HG03469 (cell line): ENCODE data around the gene LCOR.
A peak's percentile ranks its signal among the peaks of the same experiment; 100 is the strongest.

Experiments
- ATAC-seq: cut with Tn5 transposase; IDR thresholded peaks from one replicate; pipeline ENCODE4 v1.9.1; 2021; ENCODE audit warnings: mild to moderate bottlenecking, moderate library complexity, moderate number of reproducible peaks; ENCODE audit not compliant: unreplicated experiment

The LCOR gene

DNA sequence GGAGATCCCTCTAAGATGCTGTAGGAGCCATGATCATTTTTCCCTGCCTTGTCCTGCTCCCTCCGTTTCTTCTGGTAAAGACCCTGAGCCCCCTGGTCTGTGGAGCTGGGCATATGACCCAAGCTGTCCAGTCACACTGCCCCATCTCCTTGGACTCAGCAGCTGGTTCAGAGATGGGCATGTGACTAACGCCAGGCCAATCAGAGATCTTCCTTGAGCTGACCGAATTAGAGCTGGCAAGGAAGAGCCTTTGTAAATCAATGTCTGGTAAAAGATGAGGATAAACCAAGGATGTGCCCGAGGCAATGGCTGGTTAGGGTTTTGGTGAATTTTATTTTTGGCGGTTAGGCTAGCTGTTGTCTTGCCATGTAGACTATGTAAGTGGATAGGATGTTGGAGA is 173.3 kb downstream of the LCOR start:
- ATAC-seq, result no peak

DNA sequence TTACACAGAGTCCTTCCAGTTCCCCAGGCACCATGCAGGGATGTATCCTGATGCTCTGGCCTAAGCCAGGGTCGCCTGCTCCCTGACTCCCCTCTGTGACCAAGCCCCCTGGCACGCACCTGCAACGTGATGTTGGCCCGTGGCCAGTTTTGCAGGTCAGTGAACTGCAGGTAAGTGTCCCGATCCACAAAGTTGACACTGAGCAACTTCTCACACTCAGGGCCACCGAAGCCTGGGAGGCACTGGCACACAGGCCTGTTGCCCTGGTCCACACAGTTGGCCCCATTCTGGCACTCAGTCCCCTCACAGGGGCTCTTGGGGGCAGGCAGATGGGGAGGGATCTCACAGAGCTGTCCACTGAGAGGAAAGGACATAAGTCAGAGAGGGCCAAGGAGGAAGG is 174.3 kb downstream of the LCOR start:
- no peak for ATAC-seq

DNA sequence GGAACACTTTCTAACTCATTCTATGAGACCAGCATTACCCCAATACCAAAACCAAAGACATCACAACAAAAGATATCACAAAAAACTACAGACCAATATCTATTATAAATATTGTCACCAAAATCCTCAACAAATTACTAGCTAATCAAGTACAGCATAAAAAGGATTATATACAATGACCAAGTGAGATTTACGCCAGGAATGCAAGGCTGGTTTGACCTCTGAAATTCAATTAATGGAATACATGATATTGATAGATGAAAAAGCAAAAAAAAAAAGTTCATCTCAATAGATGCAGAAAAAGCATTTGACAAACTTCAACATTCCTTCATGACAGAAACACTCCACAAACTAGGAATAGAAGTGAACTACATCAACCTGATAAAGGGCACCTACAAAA is 175.3 kb downstream of the LCOR start:
- no peak for ATAC-seq

- ATAC-seq, result no peak
Measured at GRCh38 chr10:97010695-97011206, 178.7 kb downstream of the LCOR start.

- ATAC-seq, result no peak
Measured at GRCh38 chr10:97011397-97011796, 179.3 kb downstream of the LCOR start.

DNA sequence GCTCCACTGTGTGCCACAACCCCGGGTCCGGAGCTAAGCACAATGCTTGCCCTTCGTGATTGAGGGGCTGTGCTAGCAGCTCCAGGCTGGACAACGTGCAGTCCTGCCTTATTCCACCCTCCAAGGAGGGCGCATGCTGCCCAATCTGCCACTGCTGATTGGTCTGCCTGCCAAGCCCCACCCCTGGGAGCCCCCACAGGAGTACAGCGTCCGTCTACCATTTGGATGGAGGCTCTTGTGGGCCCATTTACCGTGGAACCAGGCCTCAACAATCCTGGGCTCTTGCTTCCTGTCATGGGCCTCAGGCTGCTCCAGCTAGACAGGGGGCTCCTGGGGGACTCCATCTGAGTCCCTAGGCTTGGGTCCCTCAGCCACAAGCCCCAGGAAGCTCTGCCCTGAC is 180.4 kb downstream of the LCOR start:
- ATAC-seq, result no peak

- no peak for ATAC-seq
Measured at GRCh38 chr10:97013568-97013967, 181.5 kb downstream of the LCOR start.

DNA sequence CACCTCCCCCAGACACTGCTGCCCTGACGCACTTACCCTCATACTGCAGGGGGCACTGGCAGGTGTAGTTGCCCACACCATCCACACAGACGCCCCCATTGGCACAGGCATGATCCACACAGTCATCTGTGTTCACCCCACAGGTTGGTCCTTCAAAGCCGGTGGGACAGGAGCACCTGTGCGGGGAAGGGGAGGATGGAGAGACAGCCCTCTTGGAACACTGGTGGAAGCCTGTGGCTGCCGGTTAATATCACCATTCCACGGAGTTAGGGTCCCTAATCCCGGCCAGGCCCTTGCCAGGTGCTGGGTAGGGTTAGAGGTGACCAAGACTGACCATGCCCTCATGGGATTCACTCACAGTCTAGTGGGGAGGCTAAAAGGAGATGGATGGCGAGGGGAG is 181.9 kb downstream of the LCOR start:
- ATAC-seq, result no peak

DNA sequence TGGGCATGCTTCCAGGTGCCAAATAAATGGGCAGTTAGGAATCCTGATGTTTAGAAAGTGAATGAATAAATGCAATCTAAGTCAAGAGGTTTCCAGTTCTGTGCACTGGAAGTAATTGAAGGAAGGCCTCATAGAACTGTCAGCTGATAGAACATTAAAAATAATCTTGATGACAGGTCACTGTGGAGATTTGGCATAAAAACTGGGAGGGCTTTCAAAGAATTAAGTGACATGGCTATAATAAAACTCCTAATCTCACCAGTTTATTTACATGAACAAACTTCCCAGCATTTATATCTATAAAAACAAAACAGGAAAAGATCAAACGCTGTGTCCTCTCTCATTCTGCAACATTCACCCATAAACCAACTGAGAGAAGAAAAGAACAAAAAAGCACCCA is 183.1 kb downstream of the LCOR start:
- no peak for ATAC-seq

DNA sequence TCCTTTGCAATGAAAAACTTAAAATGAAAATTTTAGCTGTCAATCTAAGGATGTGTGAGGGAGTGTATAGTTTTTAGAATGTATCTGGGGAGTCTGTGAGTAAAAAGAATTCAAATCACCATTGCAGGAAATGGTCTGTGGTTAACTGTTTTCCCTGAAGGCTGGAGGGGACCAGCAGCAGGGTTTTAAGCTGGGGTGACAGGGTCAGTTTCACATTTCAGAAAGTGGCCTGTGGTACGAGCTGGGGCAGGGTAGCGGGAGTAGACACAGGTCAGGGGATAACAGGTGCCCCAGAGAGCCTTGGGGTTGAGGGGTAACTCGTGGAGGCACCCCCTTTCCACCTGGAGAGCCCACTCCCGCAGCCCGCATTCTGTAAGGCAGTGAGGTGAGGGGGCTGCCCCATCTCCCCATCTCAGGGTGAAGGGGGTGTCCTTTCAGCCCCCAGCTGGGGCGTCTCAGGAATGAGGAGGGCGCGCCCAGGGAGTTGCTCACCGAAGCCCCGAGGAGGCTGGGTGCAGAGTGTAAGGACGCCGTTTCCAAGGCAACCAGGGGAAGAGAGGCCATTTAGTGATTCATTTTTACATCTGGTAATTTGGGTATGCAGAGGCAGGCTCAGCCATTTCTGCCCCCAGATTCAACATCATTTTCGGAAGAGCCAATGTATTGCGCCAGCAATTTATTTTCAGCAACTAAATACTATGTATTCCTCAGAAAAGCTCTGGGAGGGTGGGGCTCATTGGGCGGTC is 184.8 kb downstream of the LCOR start:
- peak; percentile 51 for ATAC-seq

- no peak for ATAC-seq
Measured at GRCh38 chr10:97017474-97017903, 185.4 kb downstream of the LCOR start.

- no peak for ATAC-seq
Measured at GRCh38 chr10:97018251-97019212, 186.4 kb downstream of the LCOR start.

- no peak for ATAC-seq
Measured at GRCh38 chr10:97019213-97019844, 187.2 kb downstream of the LCOR start.

DNA sequence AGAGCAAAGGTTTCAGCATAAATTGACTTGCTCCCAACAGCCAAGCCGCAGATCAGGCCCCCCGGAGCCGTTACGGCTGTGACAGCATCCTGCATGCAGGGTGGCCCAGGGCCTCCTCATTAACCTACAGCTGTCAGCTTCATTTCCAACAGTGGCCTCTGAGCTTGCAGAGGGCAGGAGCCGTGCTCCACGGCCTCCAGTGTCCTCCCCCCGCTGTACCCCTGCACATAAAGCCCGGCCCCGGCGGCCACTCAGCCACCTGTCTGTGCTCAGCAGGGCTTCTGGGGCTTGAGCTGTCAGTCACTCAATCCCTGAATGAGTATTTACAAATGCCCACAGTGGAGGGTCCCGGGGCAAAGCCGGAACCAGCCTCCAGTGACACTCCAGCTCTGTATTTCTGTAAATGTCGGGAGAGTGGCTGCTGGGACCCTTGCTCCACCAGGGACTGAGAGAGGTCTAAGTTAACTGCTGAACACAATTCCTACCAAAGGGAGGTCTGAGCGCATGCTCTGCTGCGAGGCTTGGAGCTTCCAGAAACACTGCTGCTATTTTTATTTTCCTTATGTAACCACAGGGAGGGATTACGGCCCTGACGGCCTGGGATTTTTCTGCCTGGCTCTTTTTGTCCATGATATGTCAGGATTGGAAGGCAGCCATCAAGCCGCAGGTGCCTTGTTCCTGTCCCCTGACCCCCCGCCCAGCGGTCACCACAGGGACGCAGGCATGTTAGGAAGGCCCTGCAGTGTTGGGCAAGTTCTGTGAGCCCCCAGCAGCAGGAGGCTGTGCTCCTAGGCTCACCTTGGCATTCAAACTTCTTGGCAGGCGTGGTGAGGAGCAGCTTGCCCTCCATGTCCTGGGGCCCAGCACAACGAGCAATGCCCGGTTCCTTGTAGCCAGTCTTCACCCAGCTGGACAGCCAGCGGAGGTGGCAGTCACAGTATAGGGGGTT is 188.6 kb downstream of the LCOR start:
- ATAC-seq, result no peak

DNA sequence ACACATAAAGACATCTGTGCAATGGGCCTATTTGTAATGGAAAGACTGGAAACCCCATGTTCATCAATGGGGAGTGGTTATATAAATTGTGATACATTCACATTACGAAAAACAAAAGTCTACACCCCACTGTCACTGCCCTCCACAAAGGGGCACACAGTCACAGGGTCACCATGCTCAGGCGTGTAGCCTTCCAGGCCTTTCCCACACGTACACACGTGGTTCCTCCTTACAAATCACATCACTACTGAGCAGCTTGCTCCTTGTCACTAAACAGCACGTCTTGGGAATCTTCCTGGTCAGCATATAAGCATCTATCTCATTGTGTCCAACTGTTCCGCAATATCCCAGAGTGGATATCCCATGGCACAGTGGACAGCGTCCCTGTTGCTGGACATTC is 190.5 kb downstream of the LCOR start:
- ATAC-seq, result no peak

DNA sequence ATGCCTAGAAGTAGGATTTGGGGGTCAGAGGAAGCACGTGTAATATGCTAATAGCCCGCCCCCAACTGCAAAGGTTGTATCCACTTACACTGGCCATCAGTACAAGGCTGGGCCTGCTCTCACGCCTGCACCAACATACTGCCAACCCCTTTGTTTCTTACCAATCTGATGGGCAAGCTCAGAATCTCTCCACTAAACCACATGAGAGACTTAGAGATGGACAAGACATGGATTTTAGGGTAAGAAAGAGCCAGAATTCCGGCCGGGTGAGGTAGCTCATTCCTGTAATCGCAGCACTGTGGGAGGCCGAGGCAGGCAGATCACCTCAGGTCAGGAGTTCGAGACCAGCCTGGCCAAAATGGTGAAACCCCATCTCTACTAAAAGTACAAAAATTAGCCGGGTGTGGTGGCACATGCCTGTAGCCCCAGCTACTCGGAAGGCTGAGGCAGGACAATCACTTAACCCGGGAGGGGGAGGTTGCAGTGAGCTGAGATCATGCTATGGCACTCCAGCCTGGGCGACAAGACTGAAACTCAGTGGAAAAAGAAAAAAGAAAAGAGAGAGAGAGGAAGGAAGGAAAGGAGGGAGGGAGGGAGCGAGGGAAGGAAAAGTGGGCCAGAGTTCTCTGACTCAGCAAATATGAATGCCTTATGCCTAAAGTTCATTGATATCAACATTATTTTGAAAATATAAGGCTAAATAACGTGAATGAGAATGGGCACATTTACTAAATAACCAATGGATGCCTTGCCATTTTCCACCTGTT is 191.5 kb downstream of the LCOR start:
- no peak for ATAC-seq

DNA sequence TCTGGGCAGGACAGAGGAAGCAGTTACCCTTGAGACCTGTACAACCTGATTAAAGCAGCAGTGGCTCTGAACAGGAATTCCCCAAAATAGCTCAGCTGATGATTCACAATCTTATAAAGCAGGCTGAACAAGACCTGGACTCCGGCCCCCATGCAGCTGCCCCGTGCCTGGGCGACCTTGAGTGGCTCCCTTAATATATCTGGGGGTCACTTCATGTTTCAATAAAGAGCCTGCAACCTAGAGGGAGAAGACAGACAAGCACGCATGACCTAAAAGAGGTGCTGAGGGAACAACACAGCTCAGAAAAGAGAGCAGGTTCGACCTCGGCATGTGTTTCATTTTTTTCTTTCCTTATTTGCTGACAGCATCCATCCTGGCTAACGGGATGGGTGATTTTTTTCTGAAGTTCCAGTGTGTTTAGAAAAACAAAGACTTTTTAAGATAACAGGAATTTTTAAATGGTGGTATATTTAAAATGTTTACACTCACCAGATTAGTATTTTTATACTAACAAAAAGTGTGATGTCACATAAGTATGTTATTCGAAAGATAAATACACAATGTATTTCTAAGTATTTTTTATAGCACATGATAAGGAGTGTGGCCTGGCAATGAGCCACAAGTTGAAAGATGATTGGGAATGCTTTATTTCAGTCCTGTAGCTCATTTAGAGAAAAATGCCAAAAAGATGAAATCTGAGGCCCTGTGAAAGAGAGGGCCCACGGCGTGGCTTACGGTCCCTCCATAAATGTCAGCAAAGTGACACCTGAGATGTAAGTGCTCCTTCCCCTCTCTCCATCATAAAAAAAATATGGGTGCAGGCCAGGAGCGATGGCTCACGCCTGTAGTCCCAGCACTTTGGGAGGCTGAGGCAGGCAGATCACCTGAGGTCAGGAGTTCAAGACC is 192.3 kb downstream of the LCOR start:
- no peak for ATAC-seq

GRCh38 chr10:97025613-97026242 is 193.6 kb downstream of the LCOR start:
- no peak for ATAC-seq
